Left cardiac atrium (tissue), 4 donors: Measurements from ENCODE around the gene ZNF532. TPM values are rescaled to one million over a fixed set of nuclear protein-coding genes. Genes with fewer than 3 reads are reported as not detected.
A peak's percentile ranks its signal among the peaks of the same experiment; 100 is the strongest.
"Not testable (repeated sequence)": the region's sequence is repeated elsewhere in the genome, so short reads cannot be mapped to it uniquely, and the experiment has no call there.

ENCODE experiments used
- ATAC-seq, 2 donors: fragments of 200-7000 bp; cut with Tn5 transposase; one replicate each; pipeline ENCODE4 v1.9.1; 2020; ENCODE audit warnings: mild to moderate bottlenecking in 2 of 2, moderate library complexity in 2 of 2
- DNase-seq: peaks from one replicate; pipeline ENCODE4 v3.0.0-alpha.2; 2020
- intact Hi-C, 2 donors: fragments of 100-400 bp; cut with DNase I; formaldehyde crosslinking; loops; one replicate each; pipeline versions ENCODE4 v1.14.1 to v1.15.1; 2022 to 2023
- total RNA-seq, 2 donors: library from RNA; stranded (reverse); fragmentation: NEBNext Ultra II Directional; extraction: Animal tissue kit (Norgen Biotek cat#: 25700); gene quantifications; one replicate each; pipeline ENCODE4 v1.2.1, GENCODE V29; 2021
- donor health status: DM: no; HTN: yes; CAD: no.
- donor health status: DM: no; HTN: yes; CAD: no; lungs with severe emphysema.
- donor health status: DM: yes; HTN: yes; CAD: no.
- donor health status: Dilated cardiomyopathy.

ZNF532 gene
- total RNA-seq, 2 donors from 2014 or later, result 56.8 to 57.9 TPM

DNA sequence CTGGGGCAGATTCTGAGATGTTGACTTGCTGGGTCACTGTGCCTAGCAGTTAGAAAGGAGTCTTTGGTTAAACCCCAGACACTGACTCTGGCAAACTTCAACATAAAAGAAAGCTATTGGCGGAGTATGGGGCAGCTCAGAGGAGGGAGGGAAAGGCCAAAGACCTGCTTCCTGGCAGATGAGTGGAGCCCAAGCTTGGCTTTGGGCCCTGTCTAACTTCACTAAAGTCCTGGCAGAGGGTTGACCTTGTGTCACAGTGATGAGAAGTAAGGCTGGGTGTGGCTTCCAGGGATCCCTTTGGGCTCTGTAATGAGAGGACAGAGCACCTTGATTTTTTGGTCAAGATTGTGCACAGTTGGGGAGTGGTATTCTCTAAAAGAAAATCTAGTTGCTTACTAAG lies 145.2 kb downstream of the ZNF532 start:
- ATAC-seq (peak in 1 of 2 donors; percentile 38), DNase-seq (no peak)
- intact Hi-C loops, result no loop called here

- ATAC-seq, result no peak
- DNase-seq, result no peak
- intact Hi-C loops, result no loop called here
Observed at GRCh38 chr18:59011289-59011688, 146.6 kb downstream of the ZNF532 start.

GRCh38 chr18:59011786-59012185 lies 147.1 kb downstream of the ZNF532 start:
- ATAC-seq, result no peak
- intact Hi-C loops, result no loop called here
- DNase-seq, result no peak

DNA sequence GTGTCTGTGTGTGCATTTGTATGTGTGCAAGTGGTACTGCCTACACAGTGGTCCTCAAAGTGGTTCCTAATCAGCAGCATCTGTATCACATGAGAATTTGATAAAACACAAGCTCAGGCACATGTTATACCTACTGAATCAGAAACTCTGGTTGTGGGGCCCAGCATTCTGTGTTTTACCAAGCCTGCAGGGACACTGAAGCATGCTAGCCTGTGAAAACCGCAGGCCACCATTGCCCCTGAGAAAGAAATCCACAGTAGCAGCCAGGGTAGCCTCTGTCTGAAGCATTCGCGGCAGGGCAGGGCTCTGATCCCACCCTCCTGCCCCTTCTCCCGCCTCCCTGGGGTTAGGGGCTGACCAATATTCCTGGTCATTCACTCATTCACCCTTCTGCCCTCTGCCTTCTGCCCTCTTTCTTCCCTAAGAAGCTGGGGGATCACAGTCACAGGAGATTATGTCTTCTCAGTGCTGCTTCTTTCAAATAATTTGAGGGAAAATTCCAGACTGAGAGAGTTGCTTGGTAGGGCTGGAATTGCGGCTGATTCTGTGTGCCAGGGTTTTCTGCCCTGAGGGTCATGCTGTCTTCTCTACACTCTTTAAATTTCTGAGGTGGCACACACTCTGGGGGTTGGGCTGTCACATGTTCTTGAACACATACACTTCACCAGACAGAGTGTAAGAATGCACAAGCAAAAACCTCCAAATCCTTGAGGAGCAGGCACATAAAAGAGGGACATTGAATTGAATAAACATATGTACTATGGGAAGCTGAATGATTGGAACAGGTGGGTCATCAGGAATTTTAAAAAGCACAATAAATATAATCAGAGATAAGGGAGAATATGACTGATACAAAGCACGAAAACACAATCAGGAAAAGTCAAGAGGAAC lies 148.4 kb downstream of the ZNF532 start:
- intact Hi-C loops, result no loop called here
- DNase-seq, result no peak
- no peak for ATAC-seq

GRCh38 chr18:59013744-59014143 lies 149.1 kb downstream of the ZNF532 start:
- no peak for DNase-seq
- intact Hi-C loops, result no loop called here
- no peak for ATAC-seq

GRCh38 chr18:59015531-59016152 lies 151.0 kb downstream of the ZNF532 start:
- DNase-seq, result no peak
- intact Hi-C loops, result no loop called here
- no peak for ATAC-seq

- peak; percentile 68 to 74 for ATAC-seq
- DNase-seq, result no peak
Observed at GRCh38 chr18:59021500-59021899, 156.8 kb downstream of the ZNF532 start.

DNA sequence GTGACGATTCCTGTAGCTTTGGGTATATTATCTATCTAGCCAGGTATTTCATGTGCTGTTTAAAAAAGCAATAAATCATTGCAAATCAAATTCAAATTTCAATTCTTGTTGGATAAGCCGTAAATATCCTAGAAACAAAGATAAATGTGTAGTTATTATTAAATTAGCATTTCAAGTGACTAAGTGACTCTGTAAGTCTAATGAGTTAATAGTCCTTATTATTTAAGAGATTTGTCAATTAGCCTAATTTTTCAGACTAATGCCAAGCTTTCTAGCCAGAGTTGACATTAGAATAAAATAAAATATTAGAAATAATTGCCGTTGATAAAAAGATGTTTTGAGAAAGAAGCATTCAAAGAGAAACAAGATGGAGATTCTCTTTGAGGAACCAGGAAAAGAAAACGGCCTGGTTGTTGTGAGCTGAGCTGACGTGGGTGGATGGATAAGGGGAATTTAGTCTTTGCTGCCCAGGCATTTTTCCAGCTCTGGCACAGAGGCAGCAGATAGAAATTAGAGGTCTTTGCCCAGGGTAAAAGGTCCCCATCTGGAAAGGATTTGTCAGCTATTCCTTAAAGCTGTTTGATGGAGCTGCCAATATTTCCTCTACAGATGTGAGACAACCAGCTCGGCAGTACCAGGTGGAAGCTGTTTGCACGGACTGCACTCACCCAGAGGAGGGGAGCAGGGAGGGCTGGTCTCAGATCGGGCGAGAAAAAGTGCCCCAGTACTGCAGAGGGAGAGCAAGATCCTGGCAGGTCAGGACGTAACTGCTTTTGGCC lies 157.7 kb downstream of the ZNF532 start:
- intact Hi-C loops, result no loop called here
- DNase-seq, result peak; percentile 38
- peak; percentile 55 for ATAC-seq

More at GRCh38 chr18:59021500-59021899, 156.8 kb downstream of the ZNF532 start:
- intact Hi-C loops, result no loop called here

- ATAC-seq (peak; percentile 45 to 69), DNase-seq (peak; percentile 53)
- intact Hi-C loops, result no loop called here
Observed at GRCh38 chr18:59024829-59025228, 160.2 kb downstream of the ZNF532 start.

GRCh38 chr18:59025532-59025931 lies 160.9 kb downstream of the ZNF532 start:
- intact Hi-C loops, ATAC-seq, DNase-seq: not testable (repeated sequence)

- no peak for ATAC-seq
- no peak for DNase-seq
- intact Hi-C loops, result no loop called here
Observed at GRCh38 chr18:59026364-59026763, 161.7 kb downstream of the ZNF532 start.

DNA sequence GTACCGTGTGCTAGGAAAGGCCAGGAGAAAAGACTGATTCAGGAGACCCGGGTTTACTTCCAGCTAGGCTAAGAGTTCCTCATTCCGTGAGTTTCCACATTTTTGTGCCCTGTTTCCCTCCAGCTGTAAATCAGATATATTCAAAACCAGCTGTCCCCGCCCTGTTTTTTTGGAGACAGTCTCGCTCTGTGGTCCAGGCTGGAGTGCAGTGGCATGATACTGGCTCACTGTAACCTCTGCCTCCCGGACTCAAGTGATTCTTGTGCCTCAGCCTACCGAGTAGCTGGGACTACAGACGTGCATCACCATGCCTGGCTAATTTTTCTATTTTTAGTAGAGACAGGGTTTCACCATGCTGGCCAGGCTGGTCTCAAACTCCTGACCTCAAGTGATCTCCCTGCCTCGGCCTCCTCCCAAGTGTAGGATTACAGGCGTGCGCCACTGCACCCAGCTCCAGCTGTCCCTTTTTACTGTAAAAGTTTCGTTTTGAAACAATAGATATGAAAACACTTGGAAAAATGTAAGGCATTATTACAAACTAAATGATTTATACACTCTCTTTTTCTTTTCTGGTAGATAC lies 162.2 kb downstream of the ZNF532 start:
- intact Hi-C loops, result no loop called here
- ATAC-seq, result no peak
- DNase-seq, result no peak

GRCh38 chr18:59029663-59030429 lies 165.2 kb downstream of the ZNF532 start:
- ATAC-seq, result no peak
- no peak for DNase-seq
- intact Hi-C loops, result no loop called here

GRCh38 chr18:59032308-59032707 lies 167.6 kb downstream of the ZNF532 start:
- ATAC-seq, result no peak
- intact Hi-C loops, result no loop called here
- DNase-seq, result no peak

- ATAC-seq, result no peak
- intact Hi-C loops, result no loop called here
- no peak for DNase-seq
Observed at GRCh38 chr18:59033359-59033758, 168.7 kb downstream of the ZNF532 start.

DNA sequence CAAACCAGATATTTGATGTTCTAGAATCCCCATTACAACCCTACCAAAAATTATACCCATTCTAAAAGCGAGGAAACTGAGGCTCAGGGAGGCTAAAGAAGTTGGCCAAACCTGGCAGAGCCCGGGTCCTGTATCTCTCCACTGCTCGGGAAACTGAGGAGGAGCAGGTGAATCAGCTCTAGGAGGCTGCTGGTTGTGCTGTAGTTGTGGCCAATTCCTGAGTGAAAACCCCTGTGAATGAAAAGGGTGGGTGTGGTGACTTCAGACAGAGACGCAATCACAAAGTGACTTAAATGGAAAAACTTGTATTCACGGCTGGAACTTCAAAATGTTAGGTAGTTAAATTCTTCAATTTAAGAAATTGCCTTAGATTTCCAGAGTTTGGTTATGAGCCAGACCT lies 169.3 kb downstream of the ZNF532 start:
- ATAC-seq, result no peak
- intact Hi-C loops, result no loop called here

DNA sequence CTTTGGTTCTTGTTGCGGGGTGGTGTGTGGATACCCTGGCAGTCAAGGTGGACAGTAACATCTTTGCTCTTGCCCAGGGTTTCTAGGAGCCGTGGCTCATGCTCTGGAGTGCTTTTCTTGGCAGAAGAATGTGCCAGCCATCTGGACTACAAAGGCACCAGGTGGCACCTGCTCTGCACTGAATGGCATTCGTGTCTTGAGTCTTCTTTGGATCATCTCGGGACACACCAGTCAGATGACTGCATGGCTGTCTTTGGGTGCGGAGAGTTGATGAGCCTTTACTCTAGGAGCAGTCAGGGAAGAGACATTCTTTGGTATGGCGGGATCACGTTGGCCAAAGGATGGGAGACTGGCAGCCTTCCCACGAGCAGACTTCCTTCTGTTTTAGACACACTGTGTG lies 170.9 kb downstream of the ZNF532 start:
- DNase-seq (no peak), ATAC-seq (no peak)
- intact Hi-C loops, result no loop called here

More for the DNA sequence above, 169.3 kb downstream of the ZNF532 start:
- no peak for DNase-seq
